ENCODE measurements around the gene SYNPO2.

DNA sequence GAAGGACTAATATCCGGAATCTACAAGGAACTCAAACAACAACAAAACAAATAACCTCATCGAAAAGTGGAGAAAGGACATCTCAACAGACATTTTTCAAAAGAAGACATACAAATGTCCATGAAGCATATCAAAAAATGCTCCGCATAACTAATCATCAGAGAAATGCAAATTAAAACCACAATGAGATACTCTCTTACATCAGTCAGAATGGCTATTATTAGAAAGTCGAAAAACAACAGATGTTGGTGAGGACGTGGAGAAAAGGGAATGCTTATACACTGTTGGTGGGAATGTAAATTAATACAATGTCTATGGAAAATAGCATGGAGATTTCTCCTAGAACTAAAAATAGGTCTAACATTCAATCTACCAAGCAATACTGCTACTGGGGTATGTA lies 195.9 kb downstream of the SYNPO2 start:
- TF ChIP-seq, protein P1, sequence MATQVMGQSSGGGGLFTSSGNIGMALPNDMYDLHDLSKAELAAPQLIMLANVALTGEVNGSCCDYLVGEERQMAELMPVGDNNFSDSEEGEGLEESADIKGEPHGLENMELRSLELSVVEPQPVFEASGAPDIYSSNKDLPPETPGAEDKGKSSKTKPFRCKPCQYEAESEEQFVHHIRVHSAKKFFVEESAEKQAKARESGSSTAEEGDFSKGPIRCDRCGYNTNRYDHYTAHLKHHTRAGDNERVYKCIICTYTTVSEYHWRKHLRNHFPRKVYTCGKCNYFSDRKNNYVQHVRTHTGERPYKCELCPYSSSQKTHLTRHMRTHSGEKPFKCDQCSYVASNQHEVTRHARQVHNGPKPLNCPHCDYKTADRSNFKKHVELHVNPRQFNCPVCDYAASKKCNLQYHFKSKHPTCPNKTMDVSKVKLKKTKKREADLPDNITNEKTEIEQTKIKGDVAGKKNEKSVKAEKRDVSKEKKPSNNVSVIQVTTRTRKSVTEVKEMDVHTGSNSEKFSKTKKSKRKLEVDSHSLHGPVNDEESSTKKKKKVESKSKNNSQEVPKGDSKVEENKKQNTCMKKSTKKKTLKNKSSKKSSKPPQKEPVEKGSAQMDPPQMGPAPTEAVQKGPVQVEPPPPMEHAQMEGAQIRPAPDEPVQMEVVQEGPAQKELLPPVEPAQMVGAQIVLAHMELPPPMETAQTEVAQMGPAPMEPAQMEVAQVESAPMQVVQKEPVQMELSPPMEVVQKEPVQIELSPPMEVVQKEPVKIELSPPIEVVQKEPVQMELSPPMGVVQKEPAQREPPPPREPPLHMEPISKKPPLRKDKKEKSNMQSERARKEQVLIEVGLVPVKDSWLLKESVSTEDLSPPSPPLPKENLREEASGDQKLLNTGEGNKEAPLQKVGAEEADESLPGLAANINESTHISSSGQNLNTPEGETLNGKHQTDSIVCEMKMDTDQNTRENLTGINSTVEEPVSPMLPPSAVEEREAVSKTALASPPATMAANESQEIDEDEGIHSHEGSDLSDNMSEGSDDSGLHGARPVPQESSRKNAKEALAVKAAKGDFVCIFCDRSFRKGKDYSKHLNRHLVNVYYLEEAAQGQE (IDR thresholded peaks at IDR 0.05; ENCODE audit: low read depth), result no peak
- no peak for TF ChIP-seq EP300 (IDR thresholded peaks at IDR 0.05; ENCODE audit: borderline replicate concordance)
- no peak for TF ChIP-seq TAF1 (IDR thresholded peaks at IDR 0.05; ENCODE audit: low read depth)
- no peak for TF ChIP-seq NFIC (IDR thresholded peaks at IDR 0.05)
- no peak for TF ChIP-seq EGR1 (IDR thresholded peaks at IDR 0.05)
- no peak for TF ChIP-seq YY1 (IDR thresholded peaks at IDR 0.05; ENCODE audit: low read depth)
- no peak for TF ChIP-seq RAD21 (IDR thresholded peaks at IDR 0.05; ENCODE audit: low read depth)
- TF ChIP-seq, protein P2, sequence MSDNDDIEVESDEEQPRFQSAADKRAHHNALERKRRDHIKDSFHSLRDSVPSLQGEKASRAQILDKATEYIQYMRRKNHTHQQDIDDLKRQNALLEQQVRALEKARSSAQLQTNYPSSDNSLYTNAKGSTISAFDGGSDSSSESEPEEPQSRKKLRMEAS (IDR thresholded peaks at IDR 0.05), result no peak
- no peak for TF ChIP-seq CEBPB (IDR thresholded peaks at IDR 0.05)
- TF ChIP-seq CREB1 (IDR thresholded peaks at IDR 0.05; ENCODE audit: low read depth), result no peak
- TF ChIP-seq FOXM1 (IDR thresholded peaks at IDR 0.05; ENCODE audit: borderline replicate concordance, low read depth), result no peak
- TF ChIP-seq USF1 (IDR thresholded peaks at IDR 0.05), result no peak
- no peak for TF ChIP-seq TCF12 (IDR thresholded peaks at IDR 0.05; ENCODE audit: low read depth)
